Measurements from ENCODE around the gene PAF1. TPM values are rescaled to one million over a fixed set of nuclear protein-coding genes. Genes with fewer than 3 reads are reported as not detected.
A peak's percentile ranks its signal among the peaks of the same experiment; 100 is the strongest.

PAF1 gene
- total and polyA plus RNA-seq, 4 donors, result 13.7 to 29.4 (median 18.9) TPM

- peak; percentile 71 for TF ChIP-seq SP1 (IDR thresholded peaks at IDR 0.05)
Observed at GRCh38 chr19:39435499-39436349, 44.8 kb upstream of the PAF1 start, which contains the start of gene RPS16 (continued).

GRCh38 chr19:39434123-39435076 lies 43.5 kb upstream of the PAF1 start:
- 60% methylated on average over 10 of the region's 10 CpGs for WGBS
- H3K36me3 ChIP-seq (ENCODE audit: control insufficient read depth in 4 of 4, insufficient read depth in 3 of 4, low read depth in 1 of 4, low read length in 3 of 4), result peaks cover 15 to 24% (median 17%) of the 10 kb centered on the region in 4 donors
- TF ChIP-seq HNF4G (IDR thresholded peaks at IDR 0.05) (no peak), ATF3 (IDR thresholded peaks at IDR 0.05) (no peak), YY1 (IDR thresholded peaks at IDR 0.05) (no peak), NR2F2 (IDR thresholded peaks at IDR 0.05) (no peak), CTCF (IDR thresholded peaks at IDR 0.05; ENCODE audit: low read depth, low read length, missing input control) (no peak), FOXA1 (IDR thresholded peaks at IDR 0.05) (no peak), EGR1 (IDR thresholded peaks at IDR 0.05; ENCODE audit: low read depth in 2 of 2) (no peak), SP1 (IDR thresholded peaks at IDR 0.05) (no peak)
- peak overlapping the region; percentile 46 to 79 for H3K9ac ChIP-seq (ENCODE audit: low read depth in 1 of 2, low read length in 2 of 2)
- peaks cover 4 to 27% (median 17%) of the 10 kb centered on the region in 4 donors for H3K4me1 ChIP-seq (ENCODE audit: control insufficient read depth in 4 of 4, insufficient read depth in 4 of 4, low read length in 3 of 4)
- DNase-seq (ENCODE audit: low spot score), result no peak
- peak overlapping the region in 1 of 2 donors; percentile 23 for H3K27ac ChIP-seq (ENCODE audit: low read depth in 1 of 2, low read length in 2 of 2)
- no peaks in the 10 kb centered on the region for H3K27me3 ChIP-seq (ENCODE audit: control insufficient read depth in 4 of 4, insufficient read depth in 4 of 4, low read length in 3 of 4)
- peak overlapping the region; percentile 77 to 90 (median 81) for H3K4me3 ChIP-seq (ENCODE audit: low read depth in 1 of 3, low read length in 3 of 3)
- no peaks in the 10 kb centered on the region for H3K9me3 ChIP-seq (ENCODE audit: control insufficient read depth in 4 of 4, low read length in 3 of 4)

DNA sequence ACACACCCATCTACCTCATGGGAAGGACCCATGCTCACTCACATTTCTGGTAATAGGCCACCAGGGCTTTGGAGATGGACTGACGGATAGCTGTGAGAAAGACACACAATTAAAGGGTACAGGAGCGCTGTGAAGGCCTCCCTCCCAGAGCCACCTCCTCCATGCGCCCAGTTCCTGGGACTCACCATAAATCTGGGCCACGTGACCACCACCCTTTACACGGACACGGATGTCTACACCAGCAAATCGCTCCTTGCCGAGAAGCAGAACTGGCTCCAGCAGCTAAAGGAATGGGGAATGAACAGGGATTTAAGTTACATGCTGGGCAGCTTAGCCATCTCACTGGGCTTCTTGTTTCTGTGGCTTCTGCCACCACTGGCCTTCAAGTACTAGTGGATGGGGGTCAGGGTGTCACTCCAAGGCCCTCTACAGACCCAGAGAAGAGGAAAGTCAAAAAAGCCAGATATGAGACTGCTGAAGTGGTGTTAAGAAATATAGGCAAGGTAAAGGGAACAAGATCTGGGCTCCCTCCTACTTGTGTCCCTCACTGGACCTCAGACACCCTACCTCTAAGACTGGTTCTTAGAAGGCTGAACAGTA lies 42.7 kb upstream of the PAF1 start:
- WGBS, result 96% methylated on average over 8 of the region's 8 CpGs
- Histone ChIP-seq H3K36me3 (ENCODE audit: control insufficient read depth in 4 of 4, insufficient read depth in 3 of 4, low read depth in 1 of 4, low read length in 3 of 4) (peaks cover 15 to 24% (median 17%) of the 10 kb centered on the region in 4 donors), H3K9me3 (ENCODE audit: control insufficient read depth in 4 of 4, low read length in 3 of 4) (no peaks in the 10 kb centered on the region), H3K4me1 (ENCODE audit: control insufficient read depth in 4 of 4, insufficient read depth in 4 of 4, low read length in 3 of 4) (peaks cover 4 to 27% (median 17%) of the 10 kb centered on the region in 4 donors), H3K27ac (ENCODE audit: low read depth in 1 of 2, low read length in 2 of 2) (no peak overlapping the region), H3K4me3 (ENCODE audit: low read depth in 1 of 3, low read length in 3 of 3) (no peak overlapping the region), H3K9ac (ENCODE audit: low read depth in 1 of 2, low read length in 2 of 2) (no peak overlapping the region), H3K27me3 (ENCODE audit: control insufficient read depth in 4 of 4, insufficient read depth in 4 of 4, low read length in 3 of 4) (no peaks in the 10 kb centered on the region)
- TF ChIP-seq GABPA (IDR thresholded peaks at IDR 0.05 in 1 of 2, conservative IDR thresholded peaks at IDR 0.05 in 1 of 2), result no peak
- no peak for TF ChIP-seq NR2F2 (IDR thresholded peaks at IDR 0.05)
- no peak for TF ChIP-seq YY1 (IDR thresholded peaks at IDR 0.05)
- no peak for TF ChIP-seq RAD21 (IDR thresholded peaks at IDR 0.05)
- no peak for TF ChIP-seq EGR1 (IDR thresholded peaks at IDR 0.05; ENCODE audit: low read depth in 2 of 2)
- no peak for TF ChIP-seq ATF3 (IDR thresholded peaks at IDR 0.05)
- TF ChIP-seq, protein P1, sequence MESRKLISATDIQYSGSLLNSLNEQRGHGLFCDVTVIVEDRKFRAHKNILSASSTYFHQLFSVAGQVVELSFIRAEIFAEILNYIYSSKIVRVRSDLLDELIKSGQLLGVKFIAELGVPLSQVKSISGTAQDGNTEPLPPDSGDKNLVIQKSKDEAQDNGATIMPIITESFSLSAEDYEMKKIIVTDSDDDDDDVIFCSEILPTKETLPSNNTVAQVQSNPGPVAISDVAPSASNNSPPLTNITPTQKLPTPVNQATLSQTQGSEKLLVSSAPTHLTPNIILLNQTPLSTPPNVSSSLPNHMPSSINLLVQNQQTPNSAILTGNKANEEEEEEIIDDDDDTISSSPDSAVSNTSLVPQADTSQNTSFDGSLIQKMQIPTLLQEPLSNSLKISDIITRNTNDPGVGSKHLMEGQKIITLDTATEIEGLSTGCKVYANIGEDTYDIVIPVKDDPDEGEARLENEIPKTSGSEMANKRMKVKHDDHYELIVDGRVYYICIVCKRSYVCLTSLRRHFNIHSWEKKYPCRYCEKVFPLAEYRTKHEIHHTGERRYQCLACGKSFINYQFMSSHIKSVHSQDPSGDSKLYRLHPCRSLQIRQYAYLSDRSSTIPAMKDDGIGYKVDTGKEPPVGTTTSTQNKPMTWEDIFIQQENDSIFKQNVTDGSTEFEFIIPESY (IDR thresholded peaks at IDR 0.05), result no peak
- TF ChIP-seq REST (IDR thresholded peaks at IDR 0.05), result no peak
- DNase-seq (ENCODE audit: low spot score), result no peak

Measured in liver (tissue), 9 donors.